IMR-90 (cell line): ENCODE measurements around the gene FZD4. TPM values are rescaled to one million over a fixed set of nuclear protein-coding genes. Genes with fewer than 3 reads are reported as not detected.

ENCODE experiments used
- ATAC-seq: fragments of 200-7000 bp; cut with Tn5 transposase; 2 replicates; pipeline ENCODE4 v1.9.1; 2020; ENCODE audit warnings: low read depth, mild to moderate bottlenecking, moderate library complexity
- BruUV-seq: library from RNA; stranded (reverse); fragments of 400-500 nt; replicated peaks from 2 replicates; lab custom pipeline; 2021; lab: Mats Ljungman, UMichigan
- CTCF ChIA-PET: fragments of 300-600 bp; formaldehyde crosslinking; extraction: SDS; loops from one replicate; lab custom pipeline; 2021; ENCODE audit warnings: antibody characterized with exemption; lab: Yijun Ruan, JAX
- POLR2A ChIA-PET: fragments of 300-600 bp; sonication (Branson Sonifier 250); formaldehyde crosslinking; loops from one replicate; lab custom pipeline; 2022; ENCODE audit warnings: antibody characterized with exemption; ENCODE audit not compliant: unreplicated experiment; lab: Charles Lee
- DNase-seq: peaks from one replicate; pipeline ENCODE4 v3.0.0; 2013
- H2AFZ ChIP-seq: replicated peaks from 2 replicates; pipeline ENCODE3; 2013; ENCODE audit warnings: low read length, mild to moderate bottlenecking; ENCODE audit not compliant: poor library complexity
- H2AK5ac ChIP-seq: 2 replicates; pipeline ENCODE4 v1.6.1; 2013; ENCODE audit warnings: low read depth, low read length, inconsistent platforms
- H2AK9ac ChIP-seq: replicated peaks from 2 replicates; pipeline ENCODE3; 2013; ENCODE audit warnings: mild to moderate bottlenecking, low read depth, low read length, moderate library complexity; ENCODE audit not compliant: poor library complexity
- H2BK120ac ChIP-seq: 2 replicates; pipeline ENCODE4 v1.6.1; 2013; ENCODE audit warnings: low read depth, low read length, inconsistent platforms
- H2BK15ac ChIP-seq: 3 replicates; pipeline ENCODE4 v1.6.1; 2013; ENCODE audit warnings: low read depth, low read length, inconsistent platforms
- H2BK20ac ChIP-seq: 2 replicates; pipeline ENCODE4 v1.6.1; 2013; ENCODE audit warnings: low read depth, mild to moderate bottlenecking, inconsistent platforms, low read length, moderate library complexity
- H2BK5ac ChIP-seq: 2 replicates; pipeline ENCODE4 v1.6.1; 2013; ENCODE audit warnings: mild to moderate bottlenecking, low read depth, low read length, inconsistent platforms; ENCODE audit not compliant: poor library complexity, severe bottlenecking
- H3K14ac ChIP-seq: replicated peaks from 2 replicates; pipeline ENCODE4 v1.6.1; 2013; ENCODE audit warnings: low read depth, low read length, inconsistent platforms
- H3K18ac ChIP-seq: 2 replicates; pipeline ENCODE4 v1.6.1; 2013; ENCODE audit warnings: low read depth, low read length, control low read depth
- H3K23ac ChIP-seq: 2 replicates; pipeline ENCODE4 v1.6.1; 2013; ENCODE audit warnings: low read depth, low read length, inconsistent platforms
- H3K27ac ChIP-seq: 2 replicates; pipeline ENCODE4 v1.5.1; 2013; ENCODE audit warnings: mild to moderate bottlenecking, control low read depth, low read length; ENCODE audit not compliant: insufficient read depth
- H3K27me3 ChIP-seq: 2 replicates; pipeline ENCODE4 v1.6.1; 2013; ENCODE audit warnings: low read length; ENCODE audit not compliant: control insufficient read depth, insufficient read depth
- H3K36me3 ChIP-seq: 2 replicates; pipeline ENCODE4 v1.6.1; 2013; ENCODE audit warnings: low read length, mixed read lengths; ENCODE audit not compliant: control insufficient read depth, insufficient read depth
- H3K4ac ChIP-seq: 2 replicates; pipeline ENCODE4 v1.6.1; 2013; ENCODE audit warnings: low read depth, low read length, inconsistent platforms
- H3K4me1 ChIP-seq: 2 replicates; pipeline ENCODE4 v1.6.1; 2013; ENCODE audit warnings: low read length, mixed read lengths; ENCODE audit not compliant: control insufficient read depth, insufficient read depth
- H3K4me2 ChIP-seq: 2 replicates; pipeline ENCODE4 v1.6.1; 2013; ENCODE audit warnings: low read depth, mild to moderate bottlenecking, control low read depth, low read length, moderate library complexity
- H3K4me3 ChIP-seq: 2 replicates; pipeline ENCODE4 v1.5.1; 2013; ENCODE audit warnings: low read depth, mild to moderate bottlenecking, control low read depth, low read length, moderate library complexity; ENCODE audit not compliant: insufficient read depth
- H3K56ac ChIP-seq: 2 replicates; pipeline ENCODE4 v1.6.1; 2013; ENCODE audit warnings: low read length, inconsistent platforms; ENCODE audit not compliant: insufficient read depth; ENCODE audit errors: extremely low read depth
- H3K79me1 ChIP-seq, 2 experiments: 2 replicates each; pipeline ENCODE4 v1.6.1; 2013; ENCODE audit warnings: low read length in 2 of 2, inconsistent platforms in 1 of 2, low read depth in 1 of 2
- H3K9ac ChIP-seq: 2 replicates; pipeline ENCODE4 v1.6.1; 2013; ENCODE audit warnings: low read depth, low read length, control low read depth
- H3K9me1 ChIP-seq: 2 replicates; pipeline ENCODE4 v1.6.1; 2013; ENCODE audit warnings: low read length, inconsistent platforms; ENCODE audit not compliant: insufficient read depth
- H3K9me3 ChIP-seq: 2 replicates; pipeline ENCODE4 v1.6.1; 2013; ENCODE audit warnings: low read length; ENCODE audit not compliant: control insufficient read depth, insufficient read depth
- H4K20me1 ChIP-seq: 2 replicates; pipeline ENCODE4 v1.6.1; 2013; ENCODE audit warnings: low read length, inconsistent platforms; ENCODE audit not compliant: insufficient read depth
- H4K5ac ChIP-seq: 2 replicates; pipeline ENCODE4 v1.6.1; 2013; ENCODE audit warnings: mild to moderate bottlenecking, low read depth, low read length, control low read depth
- H4K8ac ChIP-seq, 2 experiments: 2 replicates each; pipeline ENCODE4 v1.6.1; 2013; ENCODE audit warnings: low read depth in 2 of 2, low read length in 2 of 2, control low read depth in 1 of 2, inconsistent platforms in 1 of 2
- H4K91ac ChIP-seq: 2 replicates; pipeline ENCODE4 v1.6.1; 2013; ENCODE audit warnings: low read depth, low read length, inconsistent platforms; ENCODE audit not compliant: insufficient read depth
- BHLHE40 ChIP-seq: fragments of 150-350 bp; IDR thresholded peaks from 2 replicates; pipeline ENCODE4 v1.6.1; 2016; ENCODE audit warnings: mild to moderate bottlenecking, low read depth, low read length
- CEBPB ChIP-seq: IDR thresholded peaks from 2 replicates; pipeline ENCODE4 v1.6.1; 2012; ENCODE audit warnings: low read depth, low read length, improper control_type of control experiment
- CHD1 ChIP-seq: IDR thresholded peaks from 2 replicates; pipeline ENCODE4 v1.6.1; 2012; ENCODE audit warnings: low read depth, low read length, improper control_type of control experiment
- CTCF ChIP-seq: conservative IDR thresholded peaks from 2 replicates; pipeline ENCODE4 v1.5.1; 2012; ENCODE audit warnings: mild to moderate bottlenecking, low read depth, low read length, improper control_type of control experiment
- ELK1 ChIP-seq: fragments of 150-350 bp; IDR thresholded peaks from 2 replicates; pipeline ENCODE4 v1.6.1; 2016; ENCODE audit warnings: low read depth, mild to moderate bottlenecking, low read length, moderate library complexity, borderline replicate concordance
- FOS ChIP-seq: fragments of 150-350 bp; IDR thresholded peaks from 2 replicates; pipeline ENCODE4 v1.6.1; 2016; ENCODE audit warnings: low read depth, low read length
- MAZ ChIP-seq: IDR thresholded peaks from 2 replicates; pipeline ENCODE4 v1.6.1; 2012; ENCODE audit warnings: low read depth, mild to moderate bottlenecking, low read length, improper control_type of control experiment, moderate library complexity, borderline replicate concordance
- MXI1 ChIP-seq: IDR thresholded peaks from 2 replicates; pipeline ENCODE4 v1.6.1; 2012; ENCODE audit warnings: low read depth, mild to moderate bottlenecking, low read length, moderate library complexity, borderline replicate concordance
- NFE2L2 ChIP-seq: fragments of 150-350 bp; IDR thresholded peaks from 2 replicates; pipeline ENCODE4 v1.6.1; 2016; ENCODE audit warnings: low read depth, mild to moderate bottlenecking, low read length
- POLR2A ChIP-seq: IDR thresholded peaks from 2 replicates; pipeline ENCODE4 v1.6.1; 2012; ENCODE audit warnings: mild to moderate bottlenecking, low read depth, low read length
- RAD21 ChIP-seq: IDR thresholded peaks from 2 replicates; pipeline ENCODE4 v1.6.1; 2012; ENCODE audit warnings: low read length, improper control_type of control experiment
- RCOR1 ChIP-seq: IDR thresholded peaks from 2 replicates; pipeline ENCODE4 v1.6.1; 2012; ENCODE audit warnings: mild to moderate bottlenecking, low read length, improper control_type of control experiment; ENCODE audit not compliant: insufficient replicate concordance
- RFX5 ChIP-seq: IDR thresholded peaks from 2 replicates; pipeline ENCODE4 v1.8.0; 2012; ENCODE audit warnings: low read depth, mild to moderate bottlenecking, low read length, moderate library complexity
- USF2 ChIP-seq: fragments of 150-350 bp; IDR thresholded peaks from 2 replicates; pipeline ENCODE4 v1.6.1; 2017; ENCODE audit warnings: mild to moderate bottlenecking, antibody characterized with exemption, low read length, low read depth
- WGBS, 2 experiments: methylation state at CpG; one replicate each; pipeline versions ENCODE4 v1.1.5 to v1.1.7; 2013; ENCODE audit warnings: missing lambda C conversion rate in 2 of 2; ENCODE audit not compliant: insufficient read length in 1 of 2; ENCODE audit errors: extremely low coverage in 2 of 2; 5-methylcytosine and 5-hydroxymethylcytosine counted together
- dilution Hi-C: fragments of 300-500 bp; cut with HindIII; formaldehyde crosslinking; loops from one replicate; pipeline ENCODE4 v1.14.3; 2018; ENCODE audit warnings: low sequenced_read_pairs; ENCODE audit not compliant: unreplicated experiment
- in situ Hi-C: fragments of 300-500 bp; cut with MboI; formaldehyde crosslinking; loops from 3 replicates; pipeline ENCODE4 v1.14.3; 2019; ENCODE audit warnings: low sequenced_read_pairs, inconsistent platforms, mixed read lengths
- intact Hi-C: fragments of 100-400 bp; cut with micrococcal nuclease; formaldehyde crosslinking; loops from 2 replicates; pipeline ENCODE4 v1.10.0; 2022
- polyA plus RNA-seq, 3 experiments: library from polyadenylated mRNA; depleted of rRNA; stranded (reverse); fragments of >200 nt; gene quantifications; 2 replicates each; pipeline ENCODE4 v1.2.3, GENCODE V29; 2012; ENCODE audit warnings: low replicate concordance in 1 of 3
- total RNA-seq: library from RNA; depleted of rRNA; stranded (reverse); fragments of >200 nt; gene quantifications from 2 replicates; pipeline ENCODE4 v1.2.3, GENCODE V29; 2012

FZD4 gene
- total and polyA plus RNA-seq, 2 of the 4 experiments (the other 2 are of a cell fraction) = 3.7 to 7.7 TPM

GRCh38 chr11:86905252-86905651 lies 49.9 kb downstream of the FZD4 start:
- no peak overlapping the region for H3K4ac ChIP-seq
- no peak overlapping the region for H2AFZ ChIP-seq
- intact Hi-C loops = no loop called here
- H3K23ac ChIP-seq = no peak overlapping the region
- H3K36me3 ChIP-seq = no peaks in the 10 kb centered on the region
- H2AK9ac ChIP-seq = no peak overlapping the region
- no peaks in the 10 kb centered on the region for H3K4me1 ChIP-seq
- H3K18ac ChIP-seq = no peak overlapping the region
- WGBS, 2 experiments = no CpG with 5 or more reads among the region's 3 CpGs
- dilution Hi-C loops = no loop called here
- no peak overlapping the region for H3K27ac ChIP-seq
- no peak for ATAC-seq
- no peaks in the 10 kb centered on the region for H3K27me3 ChIP-seq
- CTCF ChIA-PET = no interaction called here
- H2AK5ac ChIP-seq = no peak overlapping the region
- H2BK120ac ChIP-seq = no peak overlapping the region
- H3K14ac ChIP-seq = no peak overlapping the region
- no peak for DNase-seq
- no peak overlapping the region for H3K9ac ChIP-seq
- H4K20me1 ChIP-seq = no peaks in the 10 kb centered on the region
- no peaks in the 10 kb centered on the region for H3K79me1 ChIP-seq
- H4K91ac ChIP-seq = no peak overlapping the region
- H2BK15ac ChIP-seq = no peak overlapping the region
- H4K5ac ChIP-seq = no peak overlapping the region
- no peak overlapping the region for H2BK5ac ChIP-seq
- no peak overlapping the region for H3K56ac ChIP-seq
- no TSS peak for BruUV-seq
- no peak overlapping the region for H2BK20ac ChIP-seq
- no peak overlapping the region for H3K4me3 ChIP-seq
- peaks cover 3% of the 10 kb centered on the region; the same call in 1 of the 2 replicates for H3K9me1 ChIP-seq
- TF ChIP-seq NFE2L2 (no peak), RFX5 (no peak), CHD1 (no peak), MAZ (no peak), POLR2A (no peak), CTCF (no peak), CEBPB (no peak), BHLHE40 (no peak), MXI1 (no peak), RAD21 (no peak), ELK1 (no peak), FOS (no peak), RCOR1 (no peak), USF2 (no peak)
- no peaks in the 10 kb centered on the region for H3K9me3 ChIP-seq
- in situ Hi-C loops = no loop called here
- H3K4me2 ChIP-seq = no peak overlapping the region
- POLR2A ChIA-PET = no interaction called here
- H4K8ac ChIP-seq = no peak overlapping the region
